Right atrium auricular region (tissue), 2 donors: ENCODE results near the gene SCNN1G. TPM values are rescaled to one million over a fixed set of nuclear protein-coding genes. Genes with fewer than 3 reads are reported as not detected.

Source experiments
- DNase-seq: peaks from one replicate; pipeline ENCODE4 v3.0.0-alpha.2; 2019; ENCODE audit warnings: low spot score
- H3K27ac ChIP-seq, 2 donors: fragments of 200-600 bp; sonication (generic); 1 replicate in 1 of 2; 2 replicates in 1 of 2; pipeline ENCODE4 v1.5.1; 2016 to 2019
- H3K27me3 ChIP-seq, 2 donors: fragments of 200-600 bp; sonication (generic); one replicate each; pipeline versions ENCODE4 v1.5.1 to v1.6.0; 2017 to 2019
- H3K36me3 ChIP-seq: fragments of 200-600 bp; sonication (generic); one replicate; pipeline ENCODE4 v1.5.1; 2016
- H3K4me1 ChIP-seq, 2 donors: fragments of 200-600 bp; sonication (generic); one replicate each; pipeline versions ENCODE4 v1.5.1 to v1.6.0; 2017 to 2019
- H3K4me3 ChIP-seq, 2 donors: fragments of 200-600 bp; sonication (generic); 1 replicate in 1 of 2; 2 replicates in 1 of 2; pipeline ENCODE4 v1.5.1; 2017 to 2019; ENCODE audit warnings: mild to moderate bottlenecking in 1 of 2, moderate library complexity in 1 of 2
- H3K9me3 ChIP-seq, 2 donors: fragments of 200-600 bp; sonication (generic); one replicate each; pipeline ENCODE4 v1.5.1; 2019
- CTCF ChIP-seq, 2 donors: fragments of 200-600 bp; sonication (generic); IDR thresholded peaks; one replicate each; pipeline ENCODE4 v1.5.1; 2019; ENCODE audit warnings: antibody characterized with exemption in 2 of 2
- total RNA-seq, 2 donors: library from RNA; depleted of rRNA; stranded (reverse); fragments of >200 nt; gene quantifications; one replicate each; pipeline ENCODE4 v1.1.0, GENCODE V29; 2016

SCNN1G gene
- total RNA-seq, 2 donors from 2014 or later = not detected

GRCh38 chr16:23217646-23218045 lies 35.1 kb downstream of the SCNN1G start:
- Histone ChIP-seq H3K4me1 (no peaks in the 10 kb centered on the region), H3K27ac (no peak overlapping the region), H3K27me3 (no peaks in the 10 kb centered on the region), H3K4me3 (no peak overlapping the region), H3K36me3 (no peaks in the 10 kb centered on the region), H3K9me3 (no peaks in the 10 kb centered on the region)
- no peak for DNase-seq
- no peak for TF ChIP-seq CTCF (IDR thresholded peaks at IDR 0.05)

GRCh38 chr16:23222929-23223328 lies 40.4 kb downstream of the SCNN1G start:
- no peak overlapping the region for H3K27ac ChIP-seq
- H3K36me3 ChIP-seq = no peaks in the 10 kb centered on the region
- no peak for TF ChIP-seq CTCF (IDR thresholded peaks at IDR 0.05)
- no peak for DNase-seq
- no peak overlapping the region for H3K4me3 ChIP-seq
- no peaks in the 10 kb centered on the region for H3K4me1 ChIP-seq
- no peaks in the 10 kb centered on the region for H3K9me3 ChIP-seq
- H3K27me3 ChIP-seq = no peaks in the 10 kb centered on the region

- H3K4me3 ChIP-seq = no peak overlapping the region
- no peaks in the 10 kb centered on the region for H3K9me3 ChIP-seq
- TF ChIP-seq CTCF (IDR thresholded peaks at IDR 0.05) = no peak
- H3K36me3 ChIP-seq = no peaks in the 10 kb centered on the region
- H3K4me1 ChIP-seq = no peaks in the 10 kb centered on the region
- H3K27me3 ChIP-seq = no peaks in the 10 kb centered on the region
- no peak overlapping the region for H3K27ac ChIP-seq
- no peak for DNase-seq
These were observed 40.8 kb downstream of the SCNN1G start for GRCh38 chr16:23223368-23223767.

- Histone ChIP-seq H3K36me3 (no peaks in the 10 kb centered on the region), H3K27ac (no peak overlapping the region), H3K9me3 (no peaks in the 10 kb centered on the region), H3K4me3 (no peak overlapping the region), H3K27me3 (no peaks in the 10 kb centered on the region), H3K4me1 (no peaks in the 10 kb centered on the region)
- no peak for TF ChIP-seq CTCF (IDR thresholded peaks at IDR 0.05)
- no peak for DNase-seq
These were observed 42.6 kb downstream of the SCNN1G start for GRCh38 chr16:23225109-23225508.

GRCh38 chr16:23225634-23226033 lies 43.1 kb downstream of the SCNN1G start:
- TF ChIP-seq CTCF (IDR thresholded peaks at IDR 0.05) = no peak
- Histone ChIP-seq H3K36me3 (no peaks in the 10 kb centered on the region), H3K27me3 (no peaks in the 10 kb centered on the region), H3K4me3 (no peak overlapping the region), H3K9me3 (no peaks in the 10 kb centered on the region), H3K27ac (no peak overlapping the region), H3K4me1 (no peaks in the 10 kb centered on the region)
- DNase-seq = no peak

GRCh38 chr16:23227529-23227928 lies 45.0 kb downstream of the SCNN1G start:
- no peak for DNase-seq

More at GRCh38 chr16:23227529-23227928, 45.0 kb downstream of the SCNN1G start:
- Histone ChIP-seq H3K27me3 (no peaks in the 10 kb centered on the region), H3K36me3 (no peaks in the 10 kb centered on the region), H3K9me3 (no peaks in the 10 kb centered on the region), H3K4me1 (no peaks in the 10 kb centered on the region), H3K27ac (no peak overlapping the region), H3K4me3 (no peak overlapping the region)
- TF ChIP-seq CTCF (IDR thresholded peaks at IDR 0.05) = no peak
